GM21576 (cell line): Measurements from ENCODE around the gene RNF138.
A peak's percentile ranks its signal among the peaks of the same experiment; 100 is the strongest.
"Not testable (repeated sequence)": the region's sequence is repeated elsewhere in the genome, so short reads cannot be mapped to it uniquely, and the experiment has no call there.

Experiments used
- ATAC-seq: cut with Tn5 transposase; IDR thresholded peaks from one replicate; pipeline ENCODE4 v1.9.1; 2021; ENCODE audit warnings: mild to moderate bottlenecking, moderate library complexity; ENCODE audit not compliant: unreplicated experiment

RNF138 gene, protein sequence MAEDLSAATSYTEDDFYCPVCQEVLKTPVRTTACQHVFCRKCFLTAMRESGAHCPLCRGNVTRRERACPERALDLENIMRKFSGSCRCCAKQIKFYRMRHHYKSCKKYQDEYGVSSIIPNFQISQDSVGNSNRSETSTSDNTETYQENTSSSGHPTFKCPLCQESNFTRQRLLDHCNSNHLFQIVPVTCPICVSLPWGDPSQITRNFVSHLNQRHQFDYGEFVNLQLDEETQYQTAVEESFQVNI

DNA sequence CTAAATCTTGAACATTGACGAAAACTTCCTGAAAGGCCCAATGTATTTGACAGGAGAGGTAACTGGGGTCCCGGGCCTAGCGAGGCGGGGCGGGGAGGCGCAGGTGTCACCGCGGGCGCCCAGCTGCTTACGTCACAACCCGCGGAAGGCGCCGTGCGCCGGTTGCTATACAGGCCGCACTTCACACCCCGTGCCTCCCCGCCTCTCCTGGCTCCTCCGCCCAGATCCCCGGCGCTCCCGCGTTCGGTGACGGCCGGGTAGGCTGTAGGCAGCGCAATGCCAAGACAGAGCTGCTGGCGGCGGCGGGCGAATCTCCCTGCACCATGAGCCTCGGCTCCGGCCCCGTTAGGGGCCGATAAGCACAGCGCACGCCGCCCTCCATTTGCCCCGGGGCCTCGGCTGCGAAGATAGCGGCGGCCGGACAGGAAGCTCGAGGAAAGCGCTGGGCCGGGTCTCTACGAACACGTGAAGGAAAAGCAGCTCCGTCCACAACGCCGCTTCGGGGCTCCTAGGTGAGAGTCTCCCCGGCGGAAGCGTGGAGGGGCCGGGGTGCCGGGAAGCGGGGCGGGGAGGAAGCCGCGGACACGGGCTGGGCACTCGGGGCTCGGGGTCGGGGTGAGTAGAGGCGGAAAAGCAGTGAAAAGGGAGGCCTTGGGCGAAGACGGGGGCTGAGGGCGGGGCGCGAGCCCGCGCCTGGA, at the start of gene RNF138:
Gene RNF138 (plus strand): TSS at position 151 of the 698 bp plus-strand sequence. CDS start 903 bp downstream, outside the sequence.
- ATAC-seq, result peak; percentile 58

DNA sequence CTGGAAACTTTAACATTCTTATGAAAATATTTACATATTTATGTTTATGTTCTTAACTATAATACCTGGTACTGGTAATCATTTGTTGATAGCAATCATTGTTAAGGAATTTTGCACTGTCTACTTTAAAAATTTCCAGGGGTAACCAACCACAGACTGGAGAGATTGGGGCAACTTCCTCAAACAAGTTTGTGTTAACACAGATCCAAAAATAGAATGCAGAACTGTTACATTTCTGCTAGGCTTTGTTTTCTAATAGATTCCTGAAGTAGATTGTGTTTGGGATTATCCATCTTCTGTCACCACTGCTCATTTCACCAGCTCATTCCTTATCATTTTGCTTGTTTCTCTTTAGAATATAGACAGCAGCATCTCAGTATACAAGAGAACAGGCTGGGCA, 49.3 kb upstream of the RNF138 start:
- no peak for ATAC-seq

DNA sequence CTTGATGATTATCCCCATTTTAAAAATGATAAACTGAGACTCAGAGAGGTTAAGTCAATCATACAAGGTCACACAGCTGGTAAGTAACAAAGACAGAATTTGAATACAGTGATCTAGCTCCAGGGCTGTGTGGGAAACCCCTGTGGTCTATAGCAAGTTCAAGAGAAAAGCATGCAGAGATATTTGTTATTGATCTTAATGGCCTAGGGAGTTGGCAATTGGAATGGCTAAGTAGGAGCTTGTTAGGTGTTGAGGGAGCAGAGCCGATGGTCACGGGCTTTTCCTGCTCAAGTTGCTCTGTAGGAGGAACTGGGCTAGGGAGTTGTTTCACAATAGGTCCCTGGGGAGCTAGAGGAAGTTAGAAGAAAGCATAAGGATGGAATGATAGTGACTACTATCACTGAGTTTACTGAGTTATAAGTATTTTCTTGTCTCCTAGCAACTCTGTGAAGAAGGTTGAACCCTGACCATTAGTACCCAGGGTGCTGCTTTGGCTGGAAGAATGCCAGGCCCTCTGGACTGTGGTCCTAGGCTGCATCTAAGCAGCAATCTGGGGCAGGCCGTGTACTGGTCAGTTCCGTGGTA, 43.1 kb upstream of the RNF138 start:
- peak; percentile 56 for ATAC-seq

DNA sequence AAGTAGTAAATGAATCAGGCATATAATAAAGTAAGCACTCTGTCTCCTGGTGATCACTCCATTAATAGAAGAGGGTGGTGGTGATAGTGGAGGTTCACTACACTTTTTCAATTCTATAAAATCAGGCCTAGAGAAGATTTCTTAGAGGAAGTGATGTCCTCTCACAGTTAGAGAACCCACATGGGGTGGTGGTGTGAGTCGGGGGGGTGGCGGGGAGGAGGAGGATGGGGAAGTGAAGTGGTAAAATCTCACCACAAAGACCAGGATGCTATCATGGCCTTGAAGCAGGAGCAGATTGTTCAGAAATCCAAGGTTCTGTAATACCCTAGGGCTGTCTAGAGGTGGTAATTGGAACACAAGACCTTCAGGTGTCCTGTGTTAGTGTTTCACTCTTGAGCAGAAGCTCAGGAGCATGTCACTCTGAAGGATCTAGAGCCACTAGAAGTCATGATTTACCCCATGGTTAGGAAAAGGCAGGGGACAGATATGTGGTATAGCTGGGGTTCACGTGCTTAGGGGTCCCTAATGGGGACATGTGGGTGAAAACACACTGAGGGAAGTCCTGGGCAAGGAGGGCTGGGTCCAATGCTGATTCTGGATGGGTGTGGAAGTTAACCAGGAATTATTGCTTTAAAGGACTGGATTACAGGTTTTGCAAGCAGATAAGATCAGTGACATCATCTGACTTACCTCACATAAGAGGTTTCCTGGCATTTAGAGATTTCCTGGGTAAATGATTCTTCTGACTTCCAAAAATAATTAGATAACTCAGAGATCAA, 42.1 kb upstream of the RNF138 start:
- peak; percentile 46 for ATAC-seq

DNA sequence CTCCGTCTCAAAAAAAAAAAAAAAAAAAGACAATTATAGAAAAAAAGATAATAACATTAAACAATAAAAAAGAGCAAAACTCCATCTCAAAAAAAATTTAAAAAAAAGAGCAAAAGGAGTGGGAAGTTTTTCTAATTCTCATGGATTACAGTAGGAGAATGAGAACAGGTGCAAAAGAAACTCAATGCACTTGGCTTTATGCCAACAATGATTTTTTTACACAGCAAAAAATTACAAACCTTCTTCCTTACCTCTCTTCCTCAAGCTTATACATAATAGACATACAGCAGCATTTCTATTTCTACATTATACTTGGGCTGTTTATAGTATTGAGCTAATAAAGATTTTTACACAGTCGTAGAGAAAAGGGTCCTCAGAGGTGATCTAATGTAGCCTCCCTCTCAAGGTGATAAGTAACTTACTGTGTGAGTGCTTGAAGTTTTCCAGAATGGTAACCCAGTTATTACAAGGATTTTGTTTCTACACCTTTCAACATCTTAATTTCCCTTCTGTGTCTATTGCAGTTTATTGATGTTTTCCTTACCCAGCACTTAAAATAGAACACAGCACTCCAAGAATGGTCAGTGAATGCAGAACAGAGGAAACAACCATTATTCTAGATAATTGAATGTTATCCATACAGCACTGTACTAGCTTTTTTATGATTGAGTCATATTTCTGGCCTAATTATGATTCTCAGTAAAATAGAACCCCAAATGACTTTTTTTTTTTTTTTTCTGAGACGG, 34.9 kb upstream of the RNF138 start:
- ATAC-seq, result no peak

DNA sequence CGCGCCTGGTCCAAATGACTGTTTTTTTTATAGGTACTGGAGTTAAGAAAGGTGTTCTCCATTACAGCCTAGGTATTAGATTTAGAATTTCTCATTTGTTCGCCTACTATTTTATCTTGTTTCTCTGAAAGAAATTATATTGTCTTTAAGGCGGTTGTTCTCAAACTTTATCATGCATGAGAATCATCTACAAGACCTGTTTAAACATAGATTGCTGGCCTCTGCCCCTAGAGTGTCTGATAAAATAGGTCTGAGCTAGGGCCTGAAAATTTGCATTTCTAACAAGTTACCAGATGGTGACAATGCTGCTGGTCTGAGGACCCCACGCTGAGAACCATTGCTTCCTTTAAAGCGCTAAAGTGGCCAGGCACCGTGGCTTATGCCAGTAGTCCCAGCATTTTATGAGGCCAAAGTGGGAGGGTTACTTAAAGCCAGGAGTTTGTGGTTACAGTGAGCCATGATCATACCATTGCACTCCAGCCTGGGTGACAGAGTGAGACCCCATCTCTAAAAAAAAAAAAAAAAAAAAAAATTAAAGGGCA, 34.0 kb upstream of the RNF138 start:
- no peak for ATAC-seq

DNA sequence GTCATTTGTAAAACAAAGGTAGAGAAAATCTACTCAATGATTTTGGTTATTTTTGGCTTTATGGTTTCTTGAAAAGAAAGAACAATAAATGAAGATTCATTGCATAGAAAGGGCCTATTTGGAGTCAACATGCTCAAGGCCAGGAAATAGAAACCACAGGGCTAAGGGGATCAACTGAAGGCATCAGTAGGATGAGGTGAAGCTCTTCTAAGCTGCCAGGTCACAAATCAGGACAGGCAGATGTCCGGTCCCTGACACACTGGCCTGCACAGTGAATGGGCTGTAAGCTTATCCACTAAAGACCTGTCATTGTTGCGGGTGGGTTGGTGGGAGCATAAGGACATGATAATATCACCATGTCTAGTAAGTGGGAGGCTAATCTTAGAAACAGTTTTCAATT, 31.6 kb upstream of the RNF138 start:
- no peak for ATAC-seq

DNA sequence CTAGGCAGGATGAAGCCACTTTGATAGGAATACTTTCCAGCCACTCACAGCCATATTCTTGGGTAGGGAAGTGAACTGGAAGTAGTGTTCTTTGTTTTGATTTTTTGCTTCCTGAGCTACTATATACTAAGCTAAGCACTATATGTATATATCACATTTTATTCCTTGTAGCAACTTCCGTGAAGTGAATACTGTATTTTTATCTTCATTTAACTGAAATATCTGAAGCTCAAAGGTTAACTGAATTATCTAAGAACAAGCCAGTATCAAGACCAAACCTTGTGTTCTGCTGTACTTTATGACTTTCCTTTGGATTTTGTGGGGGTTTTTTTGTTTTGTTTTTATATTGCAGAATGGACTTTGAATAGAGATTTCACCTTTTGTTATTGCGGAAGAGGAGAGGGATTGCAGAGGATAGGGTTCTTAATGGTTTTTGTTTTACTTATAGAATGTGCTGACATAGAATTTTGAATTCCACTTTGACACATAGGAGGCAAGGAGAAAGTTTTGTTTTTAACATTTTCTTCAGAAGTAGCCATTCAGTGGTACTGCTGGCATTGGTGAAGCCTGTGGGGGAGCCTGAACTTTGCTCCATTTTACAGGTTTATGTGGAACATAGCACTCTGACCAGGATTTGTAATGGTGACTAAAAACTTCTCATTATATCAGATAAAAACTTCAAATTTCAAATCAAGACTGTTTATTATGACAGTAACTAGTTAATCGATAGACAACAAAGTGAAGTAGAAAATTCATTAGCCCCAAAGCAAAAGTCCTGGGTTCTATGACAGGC, 24.1 kb upstream of the RNF138 start:
- ATAC-seq, result no peak

DNA sequence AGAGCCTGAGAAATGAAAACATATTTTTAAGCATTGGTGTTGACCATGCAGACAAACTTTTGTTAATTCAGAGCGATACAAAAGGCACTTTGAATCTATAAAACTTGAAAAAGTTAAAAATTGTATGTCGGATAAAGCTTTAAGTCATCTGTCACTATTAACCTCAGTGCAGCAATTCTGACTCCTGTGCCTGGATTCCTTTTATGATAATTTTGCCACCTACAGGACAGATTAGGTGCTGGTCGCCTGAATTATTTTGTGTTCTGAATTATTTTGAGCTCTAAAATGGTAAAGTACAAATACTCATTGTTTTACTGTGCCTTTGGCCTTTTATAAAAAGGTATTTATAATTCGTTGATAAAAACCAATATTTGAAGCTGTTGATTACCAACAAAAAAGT, 19.4 kb upstream of the RNF138 start:
- no peak for ATAC-seq

DNA sequence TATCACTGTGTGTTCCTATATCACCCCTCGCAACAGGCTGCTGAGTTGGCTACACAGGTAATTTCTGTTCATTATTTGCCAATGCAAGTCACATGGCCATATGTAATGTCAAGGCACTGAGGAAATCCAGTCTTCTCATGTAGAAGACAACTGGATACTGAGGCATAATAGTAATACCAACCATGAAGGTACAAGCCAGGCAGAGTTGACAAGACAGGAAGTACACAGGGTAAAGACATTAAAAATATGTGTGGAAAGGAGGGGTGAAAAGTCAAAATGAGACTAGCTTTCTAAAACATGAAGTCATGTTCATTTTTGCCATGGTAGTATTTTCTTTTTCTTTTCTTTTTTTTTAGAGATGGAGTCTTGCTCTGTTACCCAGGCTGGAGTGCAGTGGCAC, 17.5 kb upstream of the RNF138 start:
- no peak for ATAC-seq

DNA sequence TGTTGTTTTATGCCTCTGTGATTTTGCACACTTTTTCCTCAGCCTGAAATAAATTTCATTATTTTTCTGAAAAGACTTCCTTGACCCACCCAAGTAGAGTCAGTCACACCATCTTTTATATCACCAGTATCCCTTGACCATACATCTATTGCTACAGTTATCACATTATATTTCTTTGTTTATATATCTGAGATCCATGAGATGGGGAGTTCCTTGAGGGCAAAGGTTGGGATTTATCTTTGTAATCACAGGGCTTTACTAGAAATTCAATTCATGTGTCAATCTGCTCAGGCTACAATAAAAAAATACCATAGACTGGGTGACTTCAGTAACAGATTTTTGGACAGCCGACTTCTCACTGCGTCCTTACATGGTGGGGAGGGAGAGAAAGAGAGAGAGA, 12.8 kb upstream of the RNF138 start:
- ATAC-seq, result no peak

DNA sequence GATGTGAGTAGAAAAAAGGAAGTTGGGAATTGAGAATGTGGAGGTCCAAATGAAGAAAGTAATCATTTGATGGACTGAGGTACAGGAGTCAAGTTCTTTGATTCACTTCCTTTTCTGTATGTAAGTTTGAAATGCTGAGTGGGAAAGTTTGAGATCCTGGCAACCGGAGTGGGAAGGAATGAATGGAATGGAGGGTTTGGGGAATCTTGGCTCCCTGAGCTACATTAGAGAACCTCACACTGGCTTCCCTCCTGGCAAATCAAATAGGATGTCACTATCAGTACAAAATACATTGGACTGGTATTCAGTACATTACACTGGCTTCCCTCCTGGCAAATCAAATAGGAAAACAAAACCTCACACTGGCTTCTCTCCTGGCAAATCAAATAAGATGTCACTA, 9.8 kb upstream of the RNF138 start:
- no peak for ATAC-seq

DNA sequence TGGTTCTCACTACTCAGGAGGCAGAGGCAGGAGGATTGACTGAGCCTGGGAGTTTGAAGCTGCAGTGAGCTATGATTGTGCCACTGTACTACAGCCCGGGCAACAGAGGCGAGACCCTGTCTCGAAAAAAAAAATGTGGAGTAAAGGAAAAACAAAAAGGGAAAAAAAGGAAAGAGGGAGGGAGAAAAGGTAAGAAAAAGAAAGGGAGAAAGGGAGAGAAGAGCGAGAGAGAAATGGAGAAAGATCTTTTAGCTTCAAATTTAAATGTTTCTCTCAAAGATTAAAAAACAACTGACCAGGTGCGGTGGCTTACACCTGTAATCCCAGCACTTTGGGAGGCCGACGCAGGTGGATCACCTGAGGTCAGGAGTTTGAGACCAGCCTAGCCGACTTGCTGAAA, 7.9 kb upstream of the RNF138 start:
- no peak for ATAC-seq

DNA sequence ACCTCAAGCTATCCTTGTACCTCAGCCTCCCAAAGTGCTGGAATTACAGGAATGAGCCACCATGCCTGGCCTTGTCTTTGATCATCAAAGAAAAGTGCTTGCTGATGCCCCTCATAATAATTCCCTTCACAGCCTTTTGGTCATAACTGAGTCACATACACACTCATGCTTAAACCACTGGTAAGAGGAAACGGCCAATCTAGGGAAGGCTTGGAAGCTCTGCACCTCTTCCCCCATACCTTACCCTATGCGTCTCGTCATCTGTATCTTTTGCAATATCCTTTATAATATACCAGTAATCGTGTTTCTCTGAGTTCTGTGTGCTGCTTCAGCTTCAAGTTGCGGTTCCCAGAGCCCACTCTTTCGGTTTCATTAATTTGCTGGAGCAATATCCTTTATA, 4.8 kb upstream of the RNF138 start:
- ATAC-seq, result no peak

DNA sequence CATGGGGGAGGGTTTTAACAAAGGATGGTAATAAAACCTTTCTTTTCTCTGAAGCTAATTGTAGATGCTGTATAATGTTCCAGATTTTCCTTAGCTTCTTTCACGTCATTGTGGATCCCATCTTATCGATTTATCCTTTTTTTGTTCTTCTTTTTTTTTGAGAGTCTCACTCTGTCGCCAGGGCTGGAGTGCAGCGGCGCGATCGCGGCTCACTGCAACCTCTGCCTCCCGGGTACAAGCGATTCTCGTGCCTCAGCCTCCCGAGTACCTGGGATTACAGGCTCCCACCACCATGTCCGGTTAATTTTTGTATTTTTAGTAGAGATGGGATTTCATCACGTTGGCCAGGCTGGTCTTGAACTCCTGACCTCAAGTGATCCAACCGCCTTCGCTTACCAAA, 843 bp upstream of the RNF138 start:
- not testable (repeated sequence) for ATAC-seq

DNA sequence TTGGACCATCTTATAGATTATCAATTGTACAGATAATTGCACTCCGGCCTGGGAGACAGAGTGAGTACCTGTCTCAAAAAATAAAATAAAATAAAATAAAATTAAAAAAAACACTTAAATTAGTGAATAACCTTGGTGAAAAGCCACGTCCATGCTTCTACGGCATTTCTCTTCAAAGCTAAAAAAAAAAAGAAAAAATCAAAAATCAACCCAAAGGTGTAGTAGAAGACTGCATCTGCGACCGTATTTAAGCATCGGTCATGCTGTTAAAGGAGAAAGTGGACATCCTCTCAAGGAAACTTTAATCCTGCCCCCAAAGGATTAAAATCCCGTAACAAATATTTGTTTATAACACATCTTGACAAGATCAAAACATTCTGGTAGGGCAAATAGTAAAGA, 350 bp upstream of the RNF138 start:
- no peak for ATAC-seq

DNA sequence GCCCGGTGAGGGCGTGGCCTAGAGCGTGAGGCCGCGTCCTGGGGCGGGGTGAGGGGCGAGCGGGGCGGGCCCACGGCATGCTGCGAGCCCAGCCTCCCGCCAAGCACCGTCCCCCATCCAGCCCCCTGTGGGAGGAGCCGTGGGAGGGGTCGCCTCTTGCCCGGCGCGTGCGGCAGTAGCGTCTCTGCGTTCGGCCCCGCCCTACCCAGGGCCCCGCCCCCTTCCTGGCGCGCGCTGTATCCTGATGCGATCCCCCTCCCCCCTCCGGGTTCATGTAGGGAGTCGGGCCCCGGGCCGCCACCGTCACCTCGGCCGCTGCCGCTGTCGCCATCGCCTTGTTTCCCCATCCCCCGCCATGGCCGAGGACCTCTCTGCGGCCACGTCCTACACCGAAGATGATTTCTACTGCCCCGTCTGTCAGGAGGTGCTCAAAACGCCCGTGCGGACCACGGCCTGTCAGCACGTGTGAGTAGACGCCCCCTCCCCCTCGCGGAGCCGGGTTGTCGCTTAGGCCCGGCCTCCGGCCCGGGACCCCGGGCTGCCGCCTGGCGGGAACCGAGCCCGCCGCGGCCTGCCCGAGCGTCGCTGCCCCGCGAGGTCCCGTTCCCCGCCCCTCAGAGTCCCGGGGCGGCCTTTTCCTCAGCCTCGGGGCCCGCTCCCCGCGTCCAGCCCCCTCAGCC, 888 bp downstream of the RNF138 start:
- ATAC-seq, result peak; percentile 71

DNA sequence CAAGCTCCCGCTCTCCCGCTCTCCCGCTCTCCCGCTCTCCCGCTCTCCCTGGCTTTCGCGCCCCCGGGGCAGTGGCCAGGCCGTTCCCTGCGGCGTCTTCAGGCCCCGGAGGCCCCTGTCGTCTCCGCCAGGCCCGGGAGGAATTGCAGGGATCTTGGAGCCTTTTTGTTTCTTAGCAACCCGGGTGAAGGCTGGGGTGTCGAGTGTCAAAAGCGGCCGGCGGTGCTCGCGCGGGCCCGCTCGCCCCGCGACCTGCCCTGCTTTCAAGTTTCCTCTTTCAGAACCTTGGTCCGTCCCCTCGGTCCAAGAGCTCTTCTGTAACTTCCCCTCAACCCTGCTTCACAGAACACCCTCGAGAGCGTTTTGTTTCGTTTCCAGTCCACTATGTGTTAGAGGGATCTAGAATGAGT, 1.4 kb downstream of the RNF138 start:
- peak; percentile 27 for ATAC-seq

DNA sequence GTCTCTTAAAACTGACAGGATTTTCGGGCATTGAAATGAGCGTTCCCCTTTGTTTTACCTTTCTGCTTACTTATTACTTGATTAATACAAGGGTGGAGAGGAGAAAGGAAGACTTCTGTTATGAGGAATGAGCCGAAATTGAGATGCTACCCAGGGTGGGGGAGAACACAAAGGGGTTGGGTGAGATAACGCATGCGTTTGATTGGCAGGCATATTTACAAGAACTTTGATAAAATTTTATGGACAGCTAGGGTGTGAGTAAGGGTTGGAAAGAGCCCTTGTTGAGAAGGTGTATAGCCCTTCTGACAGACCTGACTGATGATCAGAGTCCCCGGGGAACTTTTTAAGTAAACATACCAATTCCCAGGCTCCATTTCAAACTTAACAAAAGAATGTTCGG, 1.8 kb downstream of the RNF138 start:
- ATAC-seq, result no peak
